GM19193 (cell line): ENCODE measurements around the gene MAST2.

Experiments used
- POLR2A ChIP-seq: IDR thresholded peaks from 4 replicates; pipeline ENCODE4 v1.6.1; 2011; ENCODE audit not compliant: insufficient read depth, insufficient read length; ENCODE audit errors: extremely low read depth

The MAST2 gene

DNA sequence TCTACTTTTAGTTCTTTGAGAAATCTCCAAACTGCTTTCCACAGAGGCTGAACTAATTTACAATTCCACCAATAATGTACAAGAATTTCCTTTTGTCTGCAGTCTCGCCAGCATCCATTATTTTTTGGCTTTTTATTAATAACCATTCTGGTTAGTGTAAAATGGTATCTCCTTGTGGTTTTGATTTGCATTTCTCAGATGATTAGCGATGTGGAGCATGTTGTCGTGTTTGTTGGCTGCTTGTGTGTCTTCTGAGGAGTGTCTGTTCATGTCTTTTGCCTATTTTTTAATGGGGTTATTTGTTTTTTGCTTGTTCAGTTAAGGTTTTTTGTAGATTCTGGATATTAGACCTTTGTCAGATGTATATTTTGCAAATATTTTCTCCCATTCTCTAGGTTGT, 131.5 kb downstream of the MAST2 start:
- no peak for TF ChIP-seq POLR2A

DNA sequence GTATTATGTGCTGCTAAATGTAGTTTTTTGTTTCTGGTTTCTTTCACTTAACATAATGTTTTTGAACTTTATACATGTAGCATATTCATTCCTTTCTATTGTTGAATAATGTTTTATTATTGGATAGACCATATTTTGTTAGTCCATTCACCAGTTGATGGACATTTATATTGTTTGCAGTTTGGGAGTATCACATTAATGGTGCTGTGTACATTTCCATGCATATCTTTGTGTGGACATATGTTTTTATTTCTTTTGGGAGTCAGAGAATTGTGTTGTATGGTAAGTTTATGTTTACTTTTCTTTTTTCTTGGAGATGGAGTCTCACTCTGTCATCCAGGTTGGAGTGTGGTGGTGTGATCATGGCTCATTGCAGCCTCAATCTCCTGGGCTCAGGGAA, 134.6 kb downstream of the MAST2 start:
- no peak for TF ChIP-seq POLR2A

- TF ChIP-seq POLR2A, result no peak
These were observed 139.0 kb downstream of the MAST2 start for GRCh38 chr1:45942411-45942810.

GRCh38 chr1:45943185-45943584, 139.8 kb downstream of the MAST2 start:
- no peak for TF ChIP-seq POLR2A

- TF ChIP-seq POLR2A, result no peak
These were observed 142.0 kb downstream of the MAST2 start for GRCh38 chr1:45945426-45945825.

GRCh38 chr1:45952072-45952471, 148.7 kb downstream of the MAST2 start:
- no peak for TF ChIP-seq POLR2A

GRCh38 chr1:45953934-45954847, 150.8 kb downstream of the MAST2 start:
- TF ChIP-seq POLR2A, result no peak

DNA sequence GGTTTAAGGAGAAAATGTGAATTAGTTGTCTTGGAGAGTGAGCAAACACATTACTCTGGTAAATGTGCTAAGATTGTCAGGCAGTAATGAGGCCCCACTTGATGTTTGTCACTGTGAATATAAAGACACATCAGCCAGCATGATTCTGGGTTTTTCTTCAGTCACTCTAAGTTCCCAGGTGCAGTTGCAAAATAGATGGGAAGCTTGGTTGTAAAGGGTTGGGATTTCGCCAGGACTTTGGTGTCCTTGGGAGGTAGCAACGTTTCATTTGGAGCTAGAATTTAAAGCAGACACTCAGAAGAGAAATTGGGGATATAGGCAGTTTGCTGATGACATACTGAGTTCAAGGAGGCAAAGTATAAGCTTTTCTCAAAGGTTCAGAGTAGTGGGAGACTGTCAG, 154.3 kb downstream of the MAST2 start:
- no peak for TF ChIP-seq POLR2A

- no peak for TF ChIP-seq POLR2A
These were observed 154.9 kb downstream of the MAST2 start for GRCh38 chr1:45958317-45958716.

- TF ChIP-seq POLR2A, result no peak
These were observed 157.7 kb downstream of the MAST2 start for GRCh38 chr1:45960930-45961715.

GRCh38 chr1:45968941-45969666, 165.7 kb downstream of the MAST2 start:
- TF ChIP-seq POLR2A, result no peak

- TF ChIP-seq POLR2A, result no peak
These were observed 166.5 kb downstream of the MAST2 start for GRCh38 chr1:45969866-45970265.

DNA sequence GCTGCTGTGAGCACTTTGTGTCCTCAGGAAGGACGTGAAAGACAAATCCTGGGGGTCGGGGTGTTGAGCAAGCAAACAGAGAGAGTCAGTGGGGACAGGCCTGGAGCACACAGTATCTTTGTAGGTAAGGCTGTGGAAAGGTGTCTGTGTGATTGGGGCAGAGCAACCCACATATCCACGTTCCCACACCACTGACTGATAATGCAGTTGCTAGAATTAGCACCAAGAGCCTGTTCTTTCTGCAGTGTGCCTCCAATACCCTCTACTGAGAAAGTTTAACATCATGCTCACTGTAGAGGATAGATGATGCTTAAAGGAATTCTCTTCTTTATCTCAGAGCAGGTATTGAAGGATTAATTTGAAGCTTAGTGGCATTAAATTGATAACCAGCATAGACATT, 167.9 kb downstream of the MAST2 start:
- no peak for TF ChIP-seq POLR2A

DNA sequence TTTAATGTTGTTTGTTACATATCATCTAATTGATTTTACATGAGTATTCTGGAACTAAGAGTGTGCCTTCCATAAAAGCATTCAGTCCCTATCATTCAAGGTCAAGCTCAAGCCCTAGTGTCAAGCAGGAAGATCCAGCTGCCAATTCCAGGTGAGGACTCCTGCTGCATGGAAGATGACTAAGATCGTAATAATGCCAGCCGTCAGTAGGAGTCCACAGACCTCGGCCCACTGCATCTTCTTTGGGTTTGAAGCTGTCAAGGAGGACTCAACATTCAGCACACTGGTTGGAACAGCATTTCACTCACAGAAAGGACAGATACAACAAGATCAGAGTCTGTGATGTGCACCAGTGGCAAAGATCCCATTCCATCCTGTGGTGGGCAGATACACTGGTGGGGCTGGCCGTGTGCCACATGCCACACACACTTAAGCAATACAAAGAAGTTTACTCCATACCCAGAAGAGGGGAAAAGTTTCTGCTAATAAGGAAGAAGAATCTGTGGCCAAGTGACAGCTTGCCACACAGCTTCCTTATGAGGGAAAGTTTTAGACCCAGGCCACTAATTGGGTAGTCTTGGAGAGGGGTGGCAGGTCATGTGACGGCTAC, 168.6 kb downstream of the MAST2 start:
- TF ChIP-seq POLR2A, result no peak

DNA sequence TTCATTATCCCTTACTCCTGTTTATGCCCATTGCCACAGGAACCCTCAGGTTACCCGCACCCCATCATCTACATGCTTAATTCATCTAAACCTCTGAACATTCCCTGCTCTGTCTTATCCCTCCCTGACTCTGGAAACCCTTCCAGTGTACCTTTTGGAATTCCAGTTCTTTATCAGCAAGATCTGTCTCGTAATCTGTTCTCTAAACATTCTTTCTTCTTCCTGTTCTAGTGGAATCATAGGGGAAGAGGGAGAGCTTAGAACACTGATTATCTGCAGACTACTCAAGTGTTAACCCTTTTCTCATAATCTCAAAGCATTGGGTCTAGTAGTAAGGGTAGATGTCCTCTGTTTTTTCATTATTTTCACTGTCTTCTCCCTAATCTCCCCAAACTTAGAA, 169.2 kb downstream of the MAST2 start:
- TF ChIP-seq POLR2A, result no peak

DNA sequence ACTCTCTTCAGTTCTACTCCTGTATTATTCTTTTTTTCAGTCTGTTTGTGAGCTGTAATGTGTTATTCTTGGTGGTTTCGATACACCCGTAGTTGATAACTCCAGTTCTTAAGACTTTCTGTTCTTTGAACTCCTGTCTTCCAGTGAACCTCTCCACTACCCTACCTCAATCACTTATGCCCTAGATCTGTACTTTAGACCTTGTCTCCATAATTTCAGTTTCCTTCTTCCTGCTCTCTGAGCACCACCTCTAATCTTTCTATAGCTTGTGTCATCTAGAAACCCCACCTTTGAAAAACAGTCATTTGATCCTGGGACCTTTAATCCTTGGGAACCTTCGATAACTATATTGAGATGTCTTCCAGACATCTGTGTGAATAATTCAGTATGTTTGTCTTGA, 169.7 kb downstream of the MAST2 start:
- TF ChIP-seq POLR2A, result no peak
